ENCODE data around the gene KRT81. TPM values are rescaled to one million over a fixed set of nuclear protein-coding genes. Genes with fewer than 3 reads are reported as not detected.
A peak's percentile ranks its signal among the peaks of the same experiment; 100 is the strongest.
"Not testable (repeated sequence)": the region's sequence is repeated elsewhere in the genome, so short reads cannot be mapped to it uniquely, and the experiment has no call there.

KRT81 gene
- total RNA-seq, 1 donor from 2014 or later: not detected

- peak; percentile 34 for DNase-seq (ENCODE audit: low spot score)
Measured at GRCh38 chr12:52317468-52318052, 26.2 kb upstream of the KRT81 start.

GRCh38 chr12:52316701-52317100 is 25.4 kb upstream of the KRT81 start:
- DNase-seq (ENCODE audit: low spot score): peak; percentile 33

- peak; percentile 32 for DNase-seq (ENCODE audit: low spot score)
Measured at GRCh38 chr12:52316290-52316689, 25.0 kb upstream of the KRT81 start.

- DNase-seq (ENCODE audit: low spot score): peak; percentile 28
Measured at GRCh38 chr12:52315721-52316120, 24.4 kb upstream of the KRT81 start.

GRCh38 chr12:52314511-52314910 is 23.2 kb upstream of the KRT81 start:
- peak; percentile 30 for DNase-seq (ENCODE audit: low spot score)

- DNase-seq (ENCODE audit: low spot score): peak; percentile 42
Measured at GRCh38 chr12:52313926-52314325, 22.6 kb upstream of the KRT81 start.

GRCh38 chr12:52313461-52313860 is 22.1 kb upstream of the KRT81 start:
- peak; percentile 20 for DNase-seq (ENCODE audit: low spot score)

GRCh38 chr12:52312086-52312485 is 20.8 kb upstream of the KRT81 start:
- peak; percentile 25 for DNase-seq (ENCODE audit: low spot score)

- DNase-seq (ENCODE audit: low spot score): no peak
Measured at GRCh38 chr12:52311285-52311648, 19.9 kb upstream of the KRT81 start.

- no peak for DNase-seq (ENCODE audit: low spot score)
Measured at GRCh38 chr12:52310622-52311284, 19.4 kb upstream of the KRT81 start.

GRCh38 chr12:52308806-52309425 is 17.6 kb upstream of the KRT81 start:
- no peak for DNase-seq (ENCODE audit: low spot score)

- DNase-seq (ENCODE audit: low spot score): peak; percentile 64
Measured at GRCh38 chr12:52307836-52308805, 16.8 kb upstream of the KRT81 start.

- no peak for DNase-seq (ENCODE audit: low spot score)
Measured at GRCh38 chr12:52306731-52307130, 15.4 kb upstream of the KRT81 start.

- DNase-seq (ENCODE audit: low spot score): no peak
Measured at GRCh38 chr12:52305921-52306705, 14.8 kb upstream of the KRT81 start.

GRCh38 chr12:52304941-52305411 is 13.6 kb upstream of the KRT81 start:
- not testable (repeated sequence) for DNase-seq (ENCODE audit: low spot score)

GRCh38 chr12:52302242-52302914 is 11.0 kb upstream of the KRT81 start:
- not testable (repeated sequence) for DNase-seq (ENCODE audit: low spot score)

GRCh38 chr12:52301721-52302120 is 10.4 kb upstream of the KRT81 start:
- not testable (repeated sequence) for DNase-seq (ENCODE audit: low spot score)

- DNase-seq (ENCODE audit: low spot score): no peak
Measured at GRCh38 chr12:52300796-52301691, 9.7 kb upstream of the KRT81 start.

GRCh38 chr12:52298677-52299190 is 7.4 kb upstream of the KRT81 start:
- DNase-seq (ENCODE audit: low spot score): no peak
